Fibroblast of lung (primary cell): ENCODE data around the gene TDRD1. TPM values are rescaled to one million over a fixed set of nuclear protein-coding genes. Genes with fewer than 3 reads are reported as not detected.

Experiments used
- DNase-seq, 2 donors: peaks; one replicate each; pipeline versions ENCODE4 v3.0.0 to v3.0.0-alpha.2; 2010; ENCODE audit warnings: low read depth in 2 of 2
- H2AFZ ChIP-seq: 2 replicates; pipeline ENCODE4 v1.5.1; 2012; ENCODE audit warnings: low read length, control low read depth, inconsistent platforms
- H3K27ac ChIP-seq: 2 replicates; pipeline ENCODE4 v1.5.1; 2011; ENCODE audit warnings: low read length, control low read depth; ENCODE audit not compliant: insufficient read depth
- H3K27me3 ChIP-seq: 2 replicates; pipeline ENCODE4 v1.5.1; 2011; ENCODE audit warnings: mild to moderate bottlenecking, low read length; ENCODE audit not compliant: control insufficient read depth, insufficient read depth
- H3K36me3 ChIP-seq: 2 replicates; pipeline ENCODE4 v1.5.1; 2011; ENCODE audit warnings: low read length; ENCODE audit not compliant: control insufficient read depth, insufficient read depth
- H3K4me1 ChIP-seq: 2 replicates; pipeline ENCODE4 v1.5.1; 2011; ENCODE audit warnings: low read length; ENCODE audit not compliant: control insufficient read depth, insufficient read depth; ENCODE audit errors: extremely low read depth
- H3K4me2 ChIP-seq: 2 replicates; pipeline ENCODE4 v1.5.1; 2011; ENCODE audit warnings: low read length, control low read depth; ENCODE audit not compliant: insufficient read depth; ENCODE audit errors: extremely low read depth
- H3K4me3 ChIP-seq, 4 experiments: fragments of 200-600 bp in 1 of 4; sonication (generic) in 1 of 4; replicated peaks in 1 of 4; 2 replicates each; pipeline ENCODE4 v1.5.1; 2011 to 2016; ENCODE audit warnings: low read length in 4 of 4, low read depth in 3 of 4, mild to moderate bottlenecking in 3 of 4, control low read depth in 2 of 4, inconsistent platforms in 1 of 4, mixed read lengths in 1 of 4; ENCODE audit not compliant: insufficient read depth in 1 of 4; ENCODE audit errors: control extremely low read depth in 1 of 4
- H3K79me2 ChIP-seq: 2 replicates; pipeline ENCODE4 v1.5.1; 2012; ENCODE audit warnings: mild to moderate bottlenecking, low read length, inconsistent platforms; ENCODE audit not compliant: control insufficient read depth, insufficient read depth
- H3K9ac ChIP-seq: 2 replicates; pipeline ENCODE4 v1.5.1; 2011; ENCODE audit warnings: mild to moderate bottlenecking, low read length, control low read depth; ENCODE audit not compliant: insufficient read depth
- H3K9me3 ChIP-seq: 2 replicates; pipeline ENCODE4 v1.5.1; 2012; ENCODE audit warnings: low read depth, low read length; ENCODE audit not compliant: control insufficient read depth, insufficient read depth
- H4K20me1 ChIP-seq: 2 replicates; pipeline ENCODE4 v1.5.1; 2011; ENCODE audit warnings: low read length; ENCODE audit not compliant: control insufficient read depth, insufficient read depth; ENCODE audit errors: extremely low read depth
- CTCF ChIP-seq, 2 donors: IDR thresholded peaks in 1 of 2; conservative IDR thresholded peaks in 1 of 2; 1 replicate in 1 of 2; 2 replicates in 1 of 2; pipeline ENCODE4 v1.5.1; 2011 to 2012; ENCODE audit warnings: low read length in 2 of 2, control low read depth in 1 of 2, inconsistent platforms in 1 of 2, low read depth in 1 of 2, mild to moderate bottlenecking in 1 of 2
- EZH2 ChIP-seq: IDR thresholded peaks from 2 replicates; pipeline ENCODE4 v1.5.1; 2012; ENCODE audit warnings: low read length, control low read depth, mild to moderate bottlenecking; ENCODE audit errors: missing control alignments
- polyA plus RNA-seq, 2 donors: library from polyadenylated mRNA; depleted of rRNA in 1 of 2; stranded (reverse) in 1 of 2; unstranded in 1 of 2; fragments of >200 nt; gene quantifications; 2 replicates each; pipeline ENCODE4 v1.2.1, GENCODE V29; 2011 to 2012; ENCODE audit warnings: missing spikeins in 1 of 2
- total RNA-seq: library from RNA; depleted of rRNA; stranded (reverse); fragments of >200 nt; gene quantifications from 2 replicates; pipeline ENCODE4 v1.2.1, GENCODE V29; 2014

Gene TDRD1
- total and polyA plus RNA-seq, 2 donors (not counting 1 experiment from before 2014, with no cell fraction given) = 0.22 TPM; not detected in 1

- H2AFZ ChIP-seq = no peak overlapping the region
- no peaks in the 10 kb centered on the region for H4K20me1 ChIP-seq
- DNase-seq = no peak
- H3K4me1 ChIP-seq = peaks cover 17% of the 10 kb centered on the region
- H3K4me3 ChIP-seq = no peak overlapping the region
- TF ChIP-seq EZH2 = no peak
- H3K4me2 ChIP-seq = no peak overlapping the region
- H3K79me2 ChIP-seq = no peaks in the 10 kb centered on the region
- H3K9ac ChIP-seq = no peak overlapping the region
- no peaks in the 10 kb centered on the region for H3K9me3 ChIP-seq
- no peak overlapping the region for H3K27ac ChIP-seq
- H3K36me3 ChIP-seq = no peaks in the 10 kb centered on the region
- H3K27me3 ChIP-seq = no peaks in the 10 kb centered on the region
Measured at GRCh38 chr10:114257498-114257897, 78.3 kb downstream of the TDRD1 start.

GRCh38 chr10:114258274-114258840 is 79.2 kb downstream of the TDRD1 start:
- H3K9ac ChIP-seq = no peak overlapping the region
- no peaks in the 10 kb centered on the region for H3K36me3 ChIP-seq
- no peaks in the 10 kb centered on the region for H3K79me2 ChIP-seq
- no peaks in the 10 kb centered on the region for H3K27me3 ChIP-seq
- no peak overlapping the region for H2AFZ ChIP-seq
- H4K20me1 ChIP-seq = no peaks in the 10 kb centered on the region
- H3K4me1 ChIP-seq = peaks cover 17% of the 10 kb centered on the region
- H3K4me3 ChIP-seq = no peak overlapping the region
- no peak for TF ChIP-seq EZH2
- no peak for TF ChIP-seq CTCF (conservative IDR thresholded peaks at IDR 0.05 in 1 of 2, IDR thresholded peaks at IDR 0.05 in 1 of 2; ENCODE audit: low read depth in 1 of 2, low read length in 2 of 2)
- H3K27ac ChIP-seq = no peak overlapping the region
- no peak overlapping the region for H3K4me2 ChIP-seq
- H3K9me3 ChIP-seq = no peaks in the 10 kb centered on the region
- peak in 1 of 2 donors; percentile 31 for DNase-seq

- peak; percentile 70 to 80 for DNase-seq
- H3K27ac ChIP-seq = peak overlapping the region; percentile 73
- peak overlapping the region; percentile 54 for H3K4me2 ChIP-seq
Measured at GRCh38 chr10:114259824-114260223, 80.7 kb downstream of the TDRD1 start.

More at GRCh38 chr10:114259824-114260223, 80.7 kb downstream of the TDRD1 start:
- H3K9ac ChIP-seq = no peak overlapping the region
- H3K79me2 ChIP-seq = no peaks in the 10 kb centered on the region
- no peaks in the 10 kb centered on the region for H3K27me3 ChIP-seq
- H3K9me3 ChIP-seq = no peaks in the 10 kb centered on the region
- H3K4me3 ChIP-seq = no peak overlapping the region
- H2AFZ ChIP-seq = peak overlapping the region; percentile 13
- H3K4me1 ChIP-seq = peaks cover 17% of the 10 kb centered on the region
- H4K20me1 ChIP-seq = no peaks in the 10 kb centered on the region
- TF ChIP-seq CTCF (conservative IDR thresholded peaks at IDR 0.05 in 1 of 2, IDR thresholded peaks at IDR 0.05 in 1 of 2; ENCODE audit: low read depth in 1 of 2, low read length in 2 of 2) = no peak
- no peak for TF ChIP-seq EZH2
- H3K36me3 ChIP-seq = no peaks in the 10 kb centered on the region
